HEK293 (cell line): ENCODE results near the gene METRNL.

ENCODE experiments used
- ZBTB1 ChIP-seq: fragments of 450-650 bp; formaldehyde crosslinking; IDR thresholded peaks from 2 replicates; pipeline ENCODE4 v1.5.1; 2016; ENCODE audit warnings: missing biosample characterization, missing genetic modification characterization
- ZNF140 ChIP-seq: fragments of 450-650 bp; formaldehyde crosslinking; IDR thresholded peaks from 2 replicates; pipeline ENCODE4 v1.5.1; 2016; ENCODE audit warnings: missing biosample characterization, missing genetic modification characterization
- ZNF555 ChIP-seq: fragments of 450-650 bp; formaldehyde crosslinking; conservative IDR thresholded peaks from 2 replicates; pipeline ENCODE4 v1.5.1; 2017; ENCODE audit warnings: missing biosample characterization, mild to moderate bottlenecking, missing genetic modification characterization, inconsistent platforms
- ZNF670 ChIP-seq: fragments of 450-650 bp; formaldehyde crosslinking; IDR thresholded peaks from 2 replicates; pipeline ENCODE4 v1.5.1; 2016; ENCODE audit warnings: missing biosample characterization, missing genetic modification characterization, low read depth
- ZNF768 ChIP-seq: fragments of 450-650 bp; formaldehyde crosslinking; IDR thresholded peaks from 2 replicates; pipeline ENCODE4 v1.5.1; 2018; ENCODE audit warnings: missing biosample characterization, mild to moderate bottlenecking, missing genetic modification characterization
- TF ChIP-seq, protein P1 (sequence below): fragments of 450-650 bp; formaldehyde crosslinking; IDR thresholded peaks from 2 replicates; pipeline ENCODE4 v1.5.1; 2016; ENCODE audit warnings: missing biosample characterization, missing genetic modification characterization

DNA sequence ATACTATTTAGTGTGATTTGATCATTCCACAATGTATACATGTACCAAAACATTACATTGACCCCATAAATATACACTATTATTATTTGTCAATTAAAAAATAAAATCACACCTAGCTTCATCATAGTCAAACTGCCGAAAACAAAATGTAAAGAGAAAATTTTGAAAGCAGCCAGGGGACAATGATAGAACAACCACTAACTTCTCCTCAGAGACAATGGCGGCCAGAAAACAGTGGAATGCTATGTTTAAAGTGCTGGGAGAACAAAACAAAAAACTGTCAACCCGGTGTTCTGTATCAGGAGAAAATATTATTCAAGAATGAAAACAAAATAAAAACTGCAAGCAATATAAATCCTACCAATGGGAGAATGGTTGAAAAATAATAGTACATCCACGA lies 63.2 kb downstream of the METRNL start:
- TF ChIP-seq, protein P1, sequence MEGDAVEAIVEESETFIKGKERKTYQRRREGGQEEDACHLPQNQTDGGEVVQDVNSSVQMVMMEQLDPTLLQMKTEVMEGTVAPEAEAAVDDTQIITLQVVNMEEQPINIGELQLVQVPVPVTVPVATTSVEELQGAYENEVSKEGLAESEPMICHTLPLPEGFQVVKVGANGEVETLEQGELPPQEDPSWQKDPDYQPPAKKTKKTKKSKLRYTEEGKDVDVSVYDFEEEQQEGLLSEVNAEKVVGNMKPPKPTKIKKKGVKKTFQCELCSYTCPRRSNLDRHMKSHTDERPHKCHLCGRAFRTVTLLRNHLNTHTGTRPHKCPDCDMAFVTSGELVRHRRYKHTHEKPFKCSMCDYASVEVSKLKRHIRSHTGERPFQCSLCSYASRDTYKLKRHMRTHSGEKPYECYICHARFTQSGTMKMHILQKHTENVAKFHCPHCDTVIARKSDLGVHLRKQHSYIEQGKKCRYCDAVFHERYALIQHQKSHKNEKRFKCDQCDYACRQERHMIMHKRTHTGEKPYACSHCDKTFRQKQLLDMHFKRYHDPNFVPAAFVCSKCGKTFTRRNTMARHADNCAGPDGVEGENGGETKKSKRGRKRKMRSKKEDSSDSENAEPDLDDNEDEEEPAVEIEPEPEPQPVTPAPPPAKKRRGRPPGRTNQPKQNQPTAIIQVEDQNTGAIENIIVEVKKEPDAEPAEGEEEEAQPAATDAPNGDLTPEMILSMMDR (tag by site-specific recombination) = no peak
- no peak for TF ChIP-seq ZNF140
- no peak for TF ChIP-seq ZNF670 (tag by site-specific recombination)
- TF ChIP-seq ZBTB1 (tag by site-specific recombination) = no peak
- TF ChIP-seq ZNF555 (tag by site-specific recombination) = no peak
- TF ChIP-seq ZNF768 (tag by site-specific recombination) = no peak
